ENCODE measurements around the gene POLR1G. TPM values are rescaled to one million over a fixed set of nuclear protein-coding genes. Genes with fewer than 3 reads are reported as not detected.
"Not testable (repeated sequence)": the region's sequence is repeated elsewhere in the genome, so short reads cannot be mapped to it uniquely, and the experiment has no call there.

The POLR1G gene
- total RNA-seq, 1 experiment from 2014 or later = 30.5 TPM

DNA sequence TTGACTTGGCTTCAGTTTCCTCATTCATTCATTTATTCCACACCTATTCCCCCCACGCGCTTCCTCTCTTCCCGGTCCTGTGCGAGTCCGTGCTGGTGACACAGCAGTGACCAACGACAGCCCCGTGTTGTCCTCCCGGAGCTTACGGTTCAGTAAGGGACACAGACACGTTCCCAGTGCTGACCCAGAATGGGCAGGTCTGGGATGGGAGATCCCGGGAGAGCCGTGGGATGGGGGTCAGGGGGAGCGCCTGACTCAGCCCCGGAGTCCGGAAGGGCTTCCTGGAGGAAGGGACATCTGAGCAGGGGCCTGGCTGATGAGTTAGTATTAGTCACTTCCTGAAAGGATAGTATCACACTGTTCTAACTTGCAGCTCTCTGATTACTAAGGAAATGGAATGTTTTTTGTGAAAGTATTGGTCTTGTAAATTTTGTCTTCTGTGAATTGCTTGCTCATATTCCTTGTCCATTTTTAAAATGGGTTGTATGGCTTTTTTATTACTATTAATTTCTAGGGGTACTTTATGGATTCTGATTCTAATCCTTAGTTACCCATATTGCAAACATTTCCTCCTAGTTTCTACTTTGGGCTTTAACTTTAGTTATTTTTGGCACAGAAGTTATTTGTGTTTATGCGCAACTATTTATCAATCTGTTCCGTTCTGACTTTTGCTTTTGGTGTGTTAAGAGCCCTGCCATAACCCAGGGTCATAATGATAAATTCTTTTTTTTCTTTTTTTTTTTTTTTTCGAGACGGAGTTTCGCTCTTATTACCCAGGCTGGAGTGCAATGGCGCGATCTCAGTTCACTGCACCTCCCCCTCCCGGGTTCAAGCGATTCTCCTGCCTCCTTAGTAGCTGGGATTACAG is 18.0 kb downstream of the POLR1G start (continued):
- TF ChIP-seq POLR2AphosphoS5 (IDR thresholded peaks at IDR 0.05; ENCODE audit: low read depth, low read length) (peak; percentile 71), SP1 (IDR thresholded peaks at IDR 0.05; ENCODE audit: low read depth) (peak; percentile 96), EZH2phosphoT487 (IDR thresholded peaks at IDR 0.05; ENCODE audit: borderline replicate concordance) (no peak), ZFX (IDR thresholded peaks at IDR 0.05) (no peak), CBX3 (IDR thresholded peaks at IDR 0.05; ENCODE audit: low read depth) (peak; percentile 81; the same call in 1 of the 2 replicates)
- TF ChIP-seq, protein P1, sequence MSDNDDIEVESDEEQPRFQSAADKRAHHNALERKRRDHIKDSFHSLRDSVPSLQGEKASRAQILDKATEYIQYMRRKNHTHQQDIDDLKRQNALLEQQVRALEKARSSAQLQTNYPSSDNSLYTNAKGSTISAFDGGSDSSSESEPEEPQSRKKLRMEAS (IDR thresholded peaks at IDR 0.05) = peak; percentile 34; the same call in 1 of the 2 replicates

GRCh38 chr19:45428384-45429231 is 22.2 kb downstream of the POLR1G start:
- no TSS peak for BruUV-seq (replicated peaks)
- no peaks in the 10 kb centered on the region for H3K27me3 ChIP-seq (ENCODE audit: insufficient read depth, low read length)
- ChIA-PET POLR2A (interaction anchor here (0.7 to 2.9 kb wide), 4 partner anchors 11 to 214 kb away, joined by 3 to 18 read pairs (median 6); partner anchors contain the start of gene FOSB), RAD21 (ENCODE audit: low non-redundant PET in 1 of 2, low total read pairs in 2 of 2, uncharacterized antibody in 2 of 2, unreplicated experiment in 2 of 2) (interaction anchor here (0.7 to 1.4 kb wide), 2 partner anchors 50 to 249 kb away, joined by 4 read pairs; no protein-coding TSS in a partner anchor), CTCF (interaction anchor here (0.7 to 3.2 kb wide), 11 partner anchors 11 to 242 kb away, joined by 3 to 57 read pairs (median 4); no protein-coding TSS in a partner anchor)
- peak overlapping the region; percentile 68 to 82 for H3K4me3 ChIP-seq (replicated peaks in 1 of 2; ENCODE audit: low read depth in 1 of 2, low read length in 2 of 2)
- intact Hi-C loops (cut with micrococcal nuclease) = no loop called here
- H3K36me3 ChIP-seq (ENCODE audit: control insufficient read depth in 1 of 2, insufficient read depth in 2 of 2, low read length in 2 of 2) = no peaks in the 10 kb centered on the region
- no peaks in the 10 kb centered on the region for H4K20me1 ChIP-seq (ENCODE audit: insufficient read depth)
- no peaks in the 10 kb centered on the region for H3K9me3 ChIP-seq (ENCODE audit: control insufficient read depth in 1 of 2, insufficient read depth in 1 of 2, low read depth in 1 of 2, low read length in 2 of 2)
- no peaks in the 10 kb centered on the region for H3K79me2 ChIP-seq (ENCODE audit: insufficient read depth, low read length)
- H3K4me1 ChIP-seq (ENCODE audit: control insufficient read depth in 1 of 2, insufficient read depth in 2 of 2, low read length in 2 of 2) = peaks cover 33 to 58% of the 10 kb centered on the region in 2 experiments
- H3K9ac ChIP-seq (ENCODE audit: low read length) = peak overlapping the region; percentile 87
- no peaks in the 10 kb centered on the region for H3K9me2 ChIP-seq (ENCODE audit: insufficient read depth)
- peak overlapping the region; percentile 38; the same call in 1 of the 2 replicates for H3K27ac ChIP-seq (ENCODE audit: low read depth, low read length)
- DNase-seq (ENCODE audit: low read depth, low spot score) (no peak), ATAC-seq (peak; percentile 13; the same call in 1 of the 2 replicates)
- TF ChIP-seq ZFX (IDR thresholded peaks at IDR 0.05) (peak; percentile 23; the same call in 1 of the 2 replicates), FOSL1 (IDR thresholded peaks at IDR 0.05; ENCODE audit: low read depth) (no peak), CBX3 (IDR thresholded peaks at IDR 0.05; ENCODE audit: low read depth) (peak; percentile 36; the same call in 1 of the 2 replicates), JUND (IDR thresholded peaks at IDR 0.05) (no peak)
- TF ChIP-seq, protein P2, sequence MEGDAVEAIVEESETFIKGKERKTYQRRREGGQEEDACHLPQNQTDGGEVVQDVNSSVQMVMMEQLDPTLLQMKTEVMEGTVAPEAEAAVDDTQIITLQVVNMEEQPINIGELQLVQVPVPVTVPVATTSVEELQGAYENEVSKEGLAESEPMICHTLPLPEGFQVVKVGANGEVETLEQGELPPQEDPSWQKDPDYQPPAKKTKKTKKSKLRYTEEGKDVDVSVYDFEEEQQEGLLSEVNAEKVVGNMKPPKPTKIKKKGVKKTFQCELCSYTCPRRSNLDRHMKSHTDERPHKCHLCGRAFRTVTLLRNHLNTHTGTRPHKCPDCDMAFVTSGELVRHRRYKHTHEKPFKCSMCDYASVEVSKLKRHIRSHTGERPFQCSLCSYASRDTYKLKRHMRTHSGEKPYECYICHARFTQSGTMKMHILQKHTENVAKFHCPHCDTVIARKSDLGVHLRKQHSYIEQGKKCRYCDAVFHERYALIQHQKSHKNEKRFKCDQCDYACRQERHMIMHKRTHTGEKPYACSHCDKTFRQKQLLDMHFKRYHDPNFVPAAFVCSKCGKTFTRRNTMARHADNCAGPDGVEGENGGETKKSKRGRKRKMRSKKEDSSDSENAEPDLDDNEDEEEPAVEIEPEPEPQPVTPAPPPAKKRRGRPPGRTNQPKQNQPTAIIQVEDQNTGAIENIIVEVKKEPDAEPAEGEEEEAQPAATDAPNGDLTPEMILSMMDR (IDR thresholded peaks at IDR 0.05 in 2 of 3, conservative IDR thresholded peaks at IDR 0.05 in 1 of 3; ENCODE audit: borderline replicate concordance in 1 of 3, insufficient read depth in 1 of 3, low read depth in 2 of 3, low read length in 2 of 3) = peak; percentile 23 to 64 (median 50); a peak in 5 of 6 replicates
- TF ChIP-seq, protein P3, sequence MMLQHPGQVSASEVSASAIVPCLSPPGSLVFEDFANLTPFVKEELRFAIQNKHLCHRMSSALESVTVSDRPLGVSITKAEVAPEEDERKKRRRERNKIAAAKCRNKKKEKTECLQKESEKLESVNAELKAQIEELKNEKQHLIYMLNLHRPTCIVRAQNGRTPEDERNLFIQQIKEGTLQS (IDR thresholded peaks at IDR 0.05) = no peak
- peak overlapping the region; percentile 98 for H2AFZ ChIP-seq (ENCODE audit: low read depth, low read length, poor library complexity, severe bottlenecking)
- peak overlapping the region; percentile 100 for H3K4me2 ChIP-seq (ENCODE audit: low read length)

DNA sequence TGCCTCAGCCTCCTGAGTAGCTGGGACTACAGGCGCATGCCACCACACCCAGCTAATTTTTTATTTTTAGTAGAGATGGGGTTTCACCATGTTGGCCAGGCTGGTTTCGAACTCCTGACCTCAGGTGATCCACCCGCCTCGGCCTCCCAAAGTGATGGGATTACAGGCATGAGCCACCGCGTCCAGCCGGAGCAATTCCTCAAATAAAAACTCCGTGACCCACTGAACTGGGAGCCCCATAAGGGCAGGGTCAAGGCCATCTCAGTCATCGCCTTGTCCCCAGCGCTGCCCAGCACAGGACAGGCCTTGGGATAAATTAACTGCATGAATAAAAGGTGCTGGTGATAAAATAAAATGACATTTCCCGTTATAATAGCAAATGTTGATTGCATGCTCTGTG is 23.5 kb downstream of the POLR1G start:
- H3K79me2 ChIP-seq (ENCODE audit: insufficient read depth, low read length); H3K4me3 ChIP-seq (replicated peaks in 1 of 2; ENCODE audit: low read depth in 1 of 2, low read length in 2 of 2); H3K9me3 ChIP-seq (ENCODE audit: control insufficient read depth in 1 of 2, insufficient read depth in 1 of 2, low read depth in 1 of 2, low read length in 2 of 2); H2AFZ ChIP-seq (ENCODE audit: low read depth, low read length, poor library complexity, severe bottlenecking); intact Hi-C loops (cut with micrococcal nuclease); RAD21 ChIA-PET (ENCODE audit: low non-redundant PET in 1 of 2, low total read pairs in 2 of 2, uncharacterized antibody in 2 of 2, unreplicated experiment in 2 of 2); H3K9me2 ChIP-seq (ENCODE audit: insufficient read depth); H4K20me1 ChIP-seq (ENCODE audit: insufficient read depth); BruUV-seq (replicated peaks); H3K27me3 ChIP-seq (ENCODE audit: insufficient read depth, low read length); H3K4me2 ChIP-seq (ENCODE audit: low read length); DNase-seq (ENCODE audit: low read depth, low spot score); POLR2A ChIA-PET; H3K36me3 ChIP-seq (ENCODE audit: control insufficient read depth in 1 of 2, insufficient read depth in 2 of 2, low read length in 2 of 2); H3K9ac ChIP-seq (ENCODE audit: low read length); ATAC-seq; H3K27ac ChIP-seq (ENCODE audit: low read depth, low read length): not testable (repeated sequence)
- CTCF ChIA-PET = interaction anchor here (1.5 to 2.3 kb wide), 3 partner anchors 10 to 56 kb away, joined by 4 to 19 read pairs (median 6); no protein-coding TSS in a partner anchor
- H3K4me1 ChIP-seq (ENCODE audit: control insufficient read depth in 1 of 2, insufficient read depth in 2 of 2, low read length in 2 of 2) = peaks cover 27 to 45% of the 10 kb centered on the region in 2 experiments

Measured in HCT116 (cell line).